Measurements from ENCODE around the gene PACSIN1.

The PACSIN1 gene

GRCh38 chr6:34459899-34460593 lies 5.8 kb upstream of the PACSIN1 start:
- 11 to 13% methylated on average over 3 of the region's 6 CpGs for WGBS, 2 experiments (ENCODE audit: insufficient coverage in 2 of 2)
- Histone ChIP-seq H3K4me3 (ENCODE audit: extremely low read depth, insufficient read depth, low read length, poor library complexity, severe bottlenecking) (no peak overlapping the region), H3K36me3 (ENCODE audit: control insufficient read depth, insufficient read depth, low read length) (no peaks in the 10 kb centered on the region), H3K27ac (ENCODE audit: low read depth, low read length, severe bottlenecking) (no peak overlapping the region), H3K4me1 (ENCODE audit: control insufficient read depth, insufficient read depth, low read length, poor library complexity, severe bottlenecking) (peaks cover 7% of the 10 kb centered on the region), H3K9me3 (ENCODE audit: control insufficient read depth, low read length) (no peaks in the 10 kb centered on the region)

DNA sequence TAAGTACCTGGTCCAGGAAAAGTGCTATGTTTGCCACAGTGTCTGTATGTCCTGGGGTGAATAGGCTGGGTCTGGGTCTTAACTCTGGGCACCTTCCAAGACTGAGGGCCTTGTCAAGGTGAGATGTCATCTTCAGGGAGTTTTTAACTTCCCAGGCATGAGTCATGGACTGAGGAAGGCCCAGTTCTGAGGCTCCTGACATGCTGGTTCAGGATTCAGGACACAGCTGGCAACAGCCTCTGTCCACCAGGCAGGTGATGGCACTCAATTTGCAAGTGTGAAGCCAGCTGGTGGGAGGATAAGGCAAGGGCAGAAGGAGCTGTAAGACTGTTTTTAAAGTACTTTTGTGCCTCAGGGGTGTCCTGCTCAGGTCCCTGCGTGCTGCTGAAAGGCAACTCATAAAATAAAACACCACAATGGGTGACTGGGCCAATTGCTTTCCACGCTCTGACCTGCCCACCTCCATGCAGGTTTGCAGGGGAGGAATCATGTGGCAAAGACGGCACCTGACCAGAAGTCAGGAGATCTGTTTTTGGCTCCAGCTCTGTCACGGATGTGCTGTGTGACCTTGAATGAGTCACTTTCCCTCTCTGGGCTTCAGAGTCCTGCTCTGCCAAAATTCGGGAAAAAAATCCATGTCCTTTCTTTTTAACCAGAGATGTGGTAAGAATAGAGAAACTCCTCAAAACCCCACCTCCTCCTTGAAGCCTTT lies 4.9 kb upstream of the PACSIN1 start:
- H3K36me3 ChIP-seq (ENCODE audit: control insufficient read depth, insufficient read depth, low read length) = no peaks in the 10 kb centered on the region
- H3K27ac ChIP-seq (ENCODE audit: low read depth, low read length, severe bottlenecking) = no peak overlapping the region
- no peak overlapping the region for H3K4me3 ChIP-seq (ENCODE audit: extremely low read depth, insufficient read depth, low read length, poor library complexity, severe bottlenecking)
- peaks cover 7% of the 10 kb centered on the region for H3K4me1 ChIP-seq (ENCODE audit: control insufficient read depth, insufficient read depth, low read length, poor library complexity, severe bottlenecking)
- 80 to 95% methylated on average over 2 to 4 of the region's 5 CpGs for WGBS, 2 experiments (ENCODE audit: insufficient coverage in 2 of 2)
- H3K9me3 ChIP-seq (ENCODE audit: control insufficient read depth, low read length) = no peaks in the 10 kb centered on the region

DNA sequence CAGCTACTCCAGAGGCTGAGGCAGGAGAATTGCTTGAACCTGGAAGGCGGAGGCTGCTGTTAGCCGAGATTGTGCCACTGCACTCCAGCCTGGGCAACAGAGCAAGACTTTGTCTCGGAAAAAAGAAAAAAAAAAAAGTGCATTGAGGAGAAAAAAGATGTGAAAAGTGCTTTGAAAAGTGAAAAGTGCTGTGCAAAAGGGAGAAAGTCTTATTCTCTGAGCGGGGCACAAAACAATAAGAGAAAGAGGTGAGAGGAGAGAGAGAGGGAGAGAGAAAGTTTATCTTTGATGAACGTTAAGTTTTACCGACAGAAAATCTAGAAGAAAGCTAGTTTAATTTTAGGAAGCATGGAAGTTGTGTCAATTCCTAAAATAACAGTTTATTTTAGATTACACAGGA lies 3.9 kb upstream of the PACSIN1 start:
- Histone ChIP-seq H3K27ac (ENCODE audit: low read depth, low read length, severe bottlenecking) (no peak overlapping the region), H3K4me3 (ENCODE audit: extremely low read depth, insufficient read depth, low read length, poor library complexity, severe bottlenecking) (no peak overlapping the region), H3K9me3 (ENCODE audit: control insufficient read depth, low read length) (no peaks in the 10 kb centered on the region), H3K4me1 (ENCODE audit: control insufficient read depth, insufficient read depth, low read length, poor library complexity, severe bottlenecking) (peaks cover 10% of the 10 kb centered on the region), H3K36me3 (ENCODE audit: control insufficient read depth, insufficient read depth, low read length) (no peaks in the 10 kb centered on the region)
- WGBS, 2 experiments (ENCODE audit: insufficient coverage in 2 of 2) = 85 to 88% methylated on average over 4 to 6 of the region's 6 CpGs

- peaks cover 10% of the 10 kb centered on the region for H3K4me1 ChIP-seq (ENCODE audit: control insufficient read depth, insufficient read depth, low read length, poor library complexity, severe bottlenecking)
- H3K9me3 ChIP-seq (ENCODE audit: control insufficient read depth, low read length) = no peaks in the 10 kb centered on the region
- no peak overlapping the region for H3K4me3 ChIP-seq (ENCODE audit: extremely low read depth, insufficient read depth, low read length, poor library complexity, severe bottlenecking)
- H3K36me3 ChIP-seq (ENCODE audit: control insufficient read depth, insufficient read depth, low read length) = no peaks in the 10 kb centered on the region
- WGBS, 2 experiments (ENCODE audit: insufficient coverage in 2 of 2) = 33 to 42% methylated on average over 6 of the region's 6 CpGs
- H3K27ac ChIP-seq (ENCODE audit: low read depth, low read length, severe bottlenecking) = no peak overlapping the region
Observed at GRCh38 chr6:34462551-34462971, 3.3 kb upstream of the PACSIN1 start.

GRCh38 chr6:34463299-34463698 lies 2.6 kb upstream of the PACSIN1 start:
- no peak overlapping the region for H3K4me3 ChIP-seq (ENCODE audit: extremely low read depth, insufficient read depth, low read length, poor library complexity, severe bottlenecking)
- 100% methylated on average over 1 to 2 of the region's 2 CpGs for WGBS, 2 experiments (ENCODE audit: insufficient coverage in 2 of 2)
- H3K4me1 ChIP-seq (ENCODE audit: control insufficient read depth, insufficient read depth, low read length, poor library complexity, severe bottlenecking) = peaks cover 10% of the 10 kb centered on the region
- no peak overlapping the region for H3K27ac ChIP-seq (ENCODE audit: low read depth, low read length, severe bottlenecking)
- no peaks in the 10 kb centered on the region for H3K36me3 ChIP-seq (ENCODE audit: control insufficient read depth, insufficient read depth, low read length)
- no peaks in the 10 kb centered on the region for H3K9me3 ChIP-seq (ENCODE audit: control insufficient read depth, low read length)

DNA sequence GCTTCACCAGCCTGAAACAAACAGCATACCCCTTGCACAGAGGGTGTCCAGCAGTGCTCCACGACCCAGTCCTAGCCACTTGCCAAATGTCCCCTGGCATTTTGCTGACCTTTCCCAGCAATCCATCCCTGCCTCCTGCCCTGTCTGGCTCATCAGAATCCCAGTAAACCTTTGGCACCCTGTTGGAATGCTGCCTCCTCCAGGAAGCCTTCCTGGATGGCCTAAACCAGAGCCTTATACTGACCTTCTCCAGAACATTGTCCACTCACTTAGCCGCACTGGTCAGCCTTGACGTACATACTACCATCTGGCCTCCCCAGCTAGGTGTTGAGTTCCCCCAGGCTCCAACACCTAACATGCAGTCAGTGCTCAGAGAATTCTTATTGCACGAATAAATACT lies 2.0 kb upstream of the PACSIN1 start:
- H3K27ac ChIP-seq (ENCODE audit: low read depth, low read length, severe bottlenecking) = no peak overlapping the region

GRCh38 chr6:34466242-34467185 lies 638 bp downstream of the PACSIN1 start:
- Histone ChIP-seq H3K27ac (ENCODE audit: low read depth, low read length, severe bottlenecking) (no peak overlapping the region), H3K9me3 (ENCODE audit: control insufficient read depth, low read length) (no peaks in the 10 kb centered on the region), H3K4me1 (ENCODE audit: control insufficient read depth, insufficient read depth, low read length, poor library complexity, severe bottlenecking) (peaks cover 7% of the 10 kb centered on the region), H3K4me3 (ENCODE audit: extremely low read depth, insufficient read depth, low read length, poor library complexity, severe bottlenecking) (peak overlapping the region; percentile 30), H3K36me3 (ENCODE audit: control insufficient read depth, insufficient read depth, low read length) (no peaks in the 10 kb centered on the region)
- 37 to 48% methylated on average over 19 to 21 of the region's 28 CpGs for WGBS, 2 experiments (ENCODE audit: insufficient coverage in 2 of 2)

More for the DNA sequence above, 2.0 kb upstream of the PACSIN1 start:
- Histone ChIP-seq H3K36me3 (ENCODE audit: control insufficient read depth, insufficient read depth, low read length) (no peaks in the 10 kb centered on the region), H3K9me3 (ENCODE audit: control insufficient read depth, low read length) (no peaks in the 10 kb centered on the region), H3K4me3 (ENCODE audit: extremely low read depth, insufficient read depth, low read length, poor library complexity, severe bottlenecking) (no peak overlapping the region), H3K4me1 (ENCODE audit: control insufficient read depth, insufficient read depth, low read length, poor library complexity, severe bottlenecking) (peaks cover 10% of the 10 kb centered on the region)
- 81 to 84% methylated on average over 3 to 4 of the region's 4 CpGs for WGBS, 2 experiments (ENCODE audit: insufficient coverage in 2 of 2)

- no peaks in the 10 kb centered on the region for H3K36me3 ChIP-seq (ENCODE audit: control insufficient read depth, insufficient read depth, low read length)
- 87 to 89% methylated on average over 2 to 3 of the region's 4 CpGs for WGBS, 2 experiments (ENCODE audit: insufficient coverage in 2 of 2)
- H3K4me1 ChIP-seq (ENCODE audit: control insufficient read depth, insufficient read depth, low read length, poor library complexity, severe bottlenecking) = peaks cover 3% of the 10 kb centered on the region
- no peak overlapping the region for H3K4me3 ChIP-seq (ENCODE audit: extremely low read depth, insufficient read depth, low read length, poor library complexity, severe bottlenecking)
- no peak overlapping the region for H3K27ac ChIP-seq (ENCODE audit: low read depth, low read length, severe bottlenecking)
- no peaks in the 10 kb centered on the region for H3K9me3 ChIP-seq (ENCODE audit: control insufficient read depth, low read length)
Observed at GRCh38 chr6:34468378-34468892, 2.6 kb downstream of the PACSIN1 start.

- no peak overlapping the region for H3K4me3 ChIP-seq (ENCODE audit: extremely low read depth, insufficient read depth, low read length, poor library complexity, severe bottlenecking)
- WGBS, 2 experiments (ENCODE audit: insufficient coverage in 2 of 2) = 84 to 91% methylated on average over 3 of the region's 3 CpGs
- H3K4me1 ChIP-seq (ENCODE audit: control insufficient read depth, insufficient read depth, low read length, poor library complexity, severe bottlenecking) = peaks cover 3% of the 10 kb centered on the region
Observed at GRCh38 chr6:34469499-34469898, 3.6 kb downstream of the PACSIN1 start.

GRCh38 chr6:34472425-34472824 lies 6.5 kb downstream of the PACSIN1 start:
- no peaks in the 10 kb centered on the region for H3K36me3 ChIP-seq (ENCODE audit: control insufficient read depth, insufficient read depth, low read length)

More at GRCh38 chr6:34469499-34469898, 3.6 kb downstream of the PACSIN1 start:
- H3K36me3 ChIP-seq (ENCODE audit: control insufficient read depth, insufficient read depth, low read length) = no peaks in the 10 kb centered on the region
- no peaks in the 10 kb centered on the region for H3K9me3 ChIP-seq (ENCODE audit: control insufficient read depth, low read length)
- H3K27ac ChIP-seq (ENCODE audit: low read depth, low read length, severe bottlenecking) = no peak overlapping the region

More at GRCh38 chr6:34472425-34472824, 6.5 kb downstream of the PACSIN1 start:
- no CpG with 5 or more reads among the region's 5 CpGs for WGBS, 2 experiments (ENCODE audit: insufficient coverage in 2 of 2)
- Histone ChIP-seq H3K9me3 (ENCODE audit: control insufficient read depth, low read length) (no peaks in the 10 kb centered on the region), H3K4me1 (ENCODE audit: control insufficient read depth, insufficient read depth, low read length, poor library complexity, severe bottlenecking) (peaks cover 6% of the 10 kb centered on the region), H3K4me3 (ENCODE audit: extremely low read depth, insufficient read depth, low read length, poor library complexity, severe bottlenecking) (no peak overlapping the region), H3K27ac (ENCODE audit: low read depth, low read length, severe bottlenecking) (no peak overlapping the region)

Measured in mesodermal cell (in vitro differentiated cells).